ENCODE data around the gene TRIM15. TPM values are rescaled to one million over a fixed set of nuclear protein-coding genes. Genes with fewer than 3 reads are reported as not detected.

TRIM15 gene
- total and polyA plus RNA-seq, 2 donors from 2014 or later: 2.2 to 7.1 TPM

DNA sequence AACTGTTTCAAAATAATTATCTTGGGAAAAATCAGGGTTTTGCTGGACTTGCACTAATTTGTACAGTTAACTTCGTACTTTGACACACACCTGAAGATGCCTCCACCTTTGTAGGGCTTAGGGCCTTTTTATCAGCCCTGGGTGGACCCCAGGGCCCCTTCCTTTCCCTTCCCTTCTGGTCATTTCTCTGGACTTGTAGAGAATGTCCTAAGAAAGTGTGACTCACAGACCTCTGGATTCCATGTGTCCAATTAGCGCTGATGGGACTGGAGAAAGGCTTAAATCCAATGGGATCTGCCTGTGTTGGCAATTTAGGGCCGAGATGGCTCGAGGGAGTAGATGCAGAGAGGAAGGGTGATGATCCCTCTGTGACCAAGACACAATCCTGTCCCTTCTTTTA, 9.3 kb downstream of the TRIM15 start:
- no peaks in the 10 kb centered on the region for H3K9me3 ChIP-seq (ENCODE audit: control insufficient read depth in 2 of 3, insufficient read depth in 1 of 3, low read length in 3 of 3)
- no peak overlapping the region for H3K9ac ChIP-seq (ENCODE audit: low read length in 3 of 3)
- no peak overlapping the region for H3K4me3 ChIP-seq (ENCODE audit: low read length in 3 of 3)
- H3K36me3 ChIP-seq (ENCODE audit: control insufficient read depth in 2 of 3, insufficient read depth in 3 of 3, low read length in 3 of 3): peaks cover 0 to 2% (median under 1%) of the 10 kb centered on the region in 3 donors
- H3K4me1 ChIP-seq (ENCODE audit: control insufficient read depth in 2 of 3, insufficient read depth in 2 of 3, low read depth in 1 of 3, low read length in 3 of 3): no peaks in the 10 kb centered on the region
- no peak for FAIRE-seq
- no peak for TF ChIP-seq CTCF (IDR thresholded peaks at IDR 0.05; ENCODE audit: borderline replicate concordance, extremely low read depth, insufficient read depth)
- H3K27ac ChIP-seq (ENCODE audit: low read depth in 2 of 2, low read length in 2 of 2): no peak overlapping the region
- DNase-seq: no peak
- peaks cover 17% of the 10 kb centered on the region for H3K27me3 ChIP-seq (ENCODE audit: control insufficient read depth, insufficient read depth, low read length)
- intact Hi-C loops (cut with DNase I): no loop called here

DNA sequence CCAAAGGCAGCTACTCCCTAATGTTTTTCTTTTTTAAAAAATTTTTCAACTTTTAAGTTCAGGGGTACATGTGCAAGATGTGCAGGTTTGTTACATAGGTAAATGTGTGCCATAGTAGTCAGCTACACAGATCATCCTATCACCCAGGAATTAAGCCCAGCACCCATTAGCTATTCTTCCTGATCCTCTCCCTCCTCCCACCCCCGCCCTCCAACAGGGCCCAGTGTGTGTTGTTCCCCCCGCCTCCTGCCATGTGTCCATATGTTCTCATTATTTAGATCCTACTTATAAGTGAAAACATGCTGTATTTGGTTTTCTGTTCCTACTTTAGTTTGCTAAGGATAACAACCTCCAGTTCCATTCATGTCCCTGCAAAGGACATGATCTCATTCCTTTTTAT, 12.4 kb downstream of the TRIM15 start:
- FAIRE-seq: no peak
- DNase-seq: no peak
- Histone ChIP-seq H3K27ac (ENCODE audit: low read depth in 2 of 2, low read length in 2 of 2) (no peak overlapping the region), H3K9me3 (ENCODE audit: control insufficient read depth in 2 of 3, insufficient read depth in 1 of 3, low read length in 3 of 3) (no peaks in the 10 kb centered on the region), H3K36me3 (ENCODE audit: control insufficient read depth in 2 of 3, insufficient read depth in 3 of 3, low read length in 3 of 3) (no peaks in the 10 kb centered on the region), H3K4me1 (ENCODE audit: control insufficient read depth in 2 of 3, insufficient read depth in 2 of 3, low read depth in 1 of 3, low read length in 3 of 3) (no peaks in the 10 kb centered on the region), H3K4me3 (ENCODE audit: low read length in 3 of 3) (no peak overlapping the region), H3K27me3 (ENCODE audit: control insufficient read depth, insufficient read depth, low read length) (peaks cover 12% of the 10 kb centered on the region), H3K9ac (ENCODE audit: low read length in 3 of 3) (no peak overlapping the region)
- no peak for TF ChIP-seq CTCF (IDR thresholded peaks at IDR 0.05; ENCODE audit: borderline replicate concordance, extremely low read depth, insufficient read depth)
- intact Hi-C loops (cut with DNase I): no loop called here

DNA sequence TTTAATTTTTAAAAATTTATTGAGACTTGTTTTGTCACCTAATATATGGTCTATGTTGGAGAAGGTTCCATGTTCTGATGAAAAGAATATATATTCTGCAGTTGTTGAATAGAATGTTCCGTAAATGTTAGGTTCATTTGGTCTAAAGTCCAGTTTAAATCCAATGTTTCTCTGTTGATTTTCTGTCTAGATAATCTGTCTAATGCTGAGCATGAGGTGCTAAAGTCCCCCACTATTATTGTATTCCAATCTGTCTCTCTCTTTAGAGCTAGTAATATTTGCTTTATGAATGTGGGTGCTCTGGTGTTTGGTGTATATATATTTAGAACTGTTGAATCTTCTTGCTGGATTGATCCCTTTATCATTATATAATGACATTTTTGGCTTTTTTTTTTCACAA, 15.5 kb downstream of the TRIM15 start:
- no peak for TF ChIP-seq CTCF (IDR thresholded peaks at IDR 0.05; ENCODE audit: borderline replicate concordance, extremely low read depth, insufficient read depth)
- Histone ChIP-seq H3K36me3 (ENCODE audit: control insufficient read depth in 2 of 3, insufficient read depth in 3 of 3, low read length in 3 of 3) (no peaks in the 10 kb centered on the region), H3K9me3 (ENCODE audit: control insufficient read depth in 2 of 3, insufficient read depth in 1 of 3, low read length in 3 of 3) (no peaks in the 10 kb centered on the region), H3K4me3 (ENCODE audit: low read length in 3 of 3) (no peak overlapping the region), H3K4me1 (ENCODE audit: control insufficient read depth in 2 of 3, insufficient read depth in 2 of 3, low read depth in 1 of 3, low read length in 3 of 3) (no peaks in the 10 kb centered on the region), H3K27me3 (ENCODE audit: control insufficient read depth, insufficient read depth, low read length) (peaks cover 2% of the 10 kb centered on the region), H3K9ac (ENCODE audit: low read length in 3 of 3) (no peak overlapping the region), H3K27ac (ENCODE audit: low read depth in 2 of 2, low read length in 2 of 2) (no peak overlapping the region)
- intact Hi-C loops (cut with DNase I): no loop called here
- DNase-seq (no peak), FAIRE-seq (no peak)

GRCh38 chr6:30180145-30180544, 16.8 kb downstream of the TRIM15 start:
- Histone ChIP-seq H3K27me3 (ENCODE audit: control insufficient read depth, insufficient read depth, low read length) (peaks cover 2% of the 10 kb centered on the region), H3K4me3 (ENCODE audit: low read length in 3 of 3) (no peak overlapping the region), H3K4me1 (ENCODE audit: control insufficient read depth in 2 of 3, insufficient read depth in 2 of 3, low read depth in 1 of 3, low read length in 3 of 3) (no peaks in the 10 kb centered on the region), H3K9me3 (ENCODE audit: control insufficient read depth in 2 of 3, insufficient read depth in 1 of 3, low read length in 3 of 3) (no peaks in the 10 kb centered on the region), H3K27ac (ENCODE audit: low read depth in 2 of 2, low read length in 2 of 2) (no peak overlapping the region), H3K36me3 (ENCODE audit: control insufficient read depth in 2 of 3, insufficient read depth in 3 of 3, low read length in 3 of 3) (no peaks in the 10 kb centered on the region), H3K9ac (ENCODE audit: low read length in 3 of 3) (no peak overlapping the region)
- no peak for FAIRE-seq
- intact Hi-C loops (cut with DNase I): no loop called here
- no peak for DNase-seq
- TF ChIP-seq CTCF (IDR thresholded peaks at IDR 0.05; ENCODE audit: borderline replicate concordance, extremely low read depth, insufficient read depth): no peak

All from kidney (tissue), 14 donors.